Smooth muscle cell of the brain vasculature (primary cell): ENCODE measurements around the gene PKD1L1.

Source experiments
- DNase-seq: peaks from one replicate; pipeline ENCODE4 v3.0.0-alpha.2; 2012; ENCODE audit warnings: low read depth, low spot score

PKD1L1 gene

GRCh38 chr7:47875998-47876744 is 72.1 kb downstream of the PKD1L1 start:
- DNase-seq, result no peak

DNA sequence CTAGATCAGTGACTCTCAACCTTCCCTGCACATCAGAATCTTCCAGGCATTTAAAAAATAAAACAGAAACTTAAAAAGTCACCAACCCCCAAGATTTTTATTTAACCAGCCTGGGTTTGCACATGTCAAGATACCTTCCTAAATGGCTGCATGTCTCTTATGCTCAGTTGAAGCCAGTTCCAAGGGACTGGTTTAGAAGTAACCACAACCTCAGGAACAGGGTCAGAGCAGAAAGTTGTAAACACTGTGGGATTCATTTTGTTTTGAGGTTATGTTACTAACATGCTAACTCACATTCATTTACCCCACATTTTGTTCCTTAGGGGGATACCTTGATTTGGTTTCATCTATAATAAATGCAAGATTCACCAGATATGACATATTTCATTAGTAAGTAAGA is 72.9 kb downstream of the PKD1L1 start:
- DNase-seq, result no peak

DNA sequence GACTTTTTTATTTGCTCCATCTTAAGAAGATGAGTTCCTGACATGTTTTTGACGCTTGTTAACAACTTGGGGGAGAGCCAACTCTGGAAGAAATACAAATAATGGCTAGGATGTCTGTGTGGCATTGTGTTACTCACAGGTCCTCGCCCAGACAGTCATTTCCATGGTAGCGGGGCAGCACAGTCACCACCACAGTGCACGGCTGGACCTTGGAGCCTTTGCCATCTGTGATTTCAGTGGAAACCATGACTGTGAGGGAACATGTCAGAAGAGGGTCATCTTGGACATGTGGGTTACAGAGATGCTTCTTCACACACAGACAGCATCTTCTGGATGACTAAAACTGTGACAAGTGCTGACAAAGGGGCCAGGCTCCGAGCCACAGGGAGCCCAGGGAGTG is 74.5 kb downstream of the PKD1L1 start:
- DNase-seq, result no peak

- no peak for DNase-seq
Observed at GRCh38 chr7:47867286-47867685, 81.0 kb downstream of the PKD1L1 start.

DNA sequence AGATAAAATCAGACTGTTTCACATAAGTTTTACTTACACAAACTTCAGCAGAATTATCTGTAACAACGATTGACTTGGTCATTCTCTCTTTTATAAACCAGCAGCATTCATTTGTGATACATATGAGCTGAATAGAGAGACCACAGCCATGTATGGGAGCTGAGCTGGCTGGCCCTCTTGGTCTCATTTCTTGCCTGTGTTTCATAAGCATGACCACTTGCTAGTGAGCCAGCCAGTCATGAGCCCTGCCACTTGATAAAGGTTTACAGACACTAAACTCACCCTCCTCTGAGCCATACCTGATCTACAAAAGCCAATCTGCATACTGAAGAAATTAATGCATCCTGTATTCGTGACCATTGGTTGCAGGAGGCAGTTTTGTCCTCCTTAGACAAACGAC is 82.1 kb downstream of the PKD1L1 start:
- DNase-seq, result no peak

GRCh38 chr7:47852330-47853245 is 95.7 kb downstream of the PKD1L1 start:
- DNase-seq, result no peak

DNA sequence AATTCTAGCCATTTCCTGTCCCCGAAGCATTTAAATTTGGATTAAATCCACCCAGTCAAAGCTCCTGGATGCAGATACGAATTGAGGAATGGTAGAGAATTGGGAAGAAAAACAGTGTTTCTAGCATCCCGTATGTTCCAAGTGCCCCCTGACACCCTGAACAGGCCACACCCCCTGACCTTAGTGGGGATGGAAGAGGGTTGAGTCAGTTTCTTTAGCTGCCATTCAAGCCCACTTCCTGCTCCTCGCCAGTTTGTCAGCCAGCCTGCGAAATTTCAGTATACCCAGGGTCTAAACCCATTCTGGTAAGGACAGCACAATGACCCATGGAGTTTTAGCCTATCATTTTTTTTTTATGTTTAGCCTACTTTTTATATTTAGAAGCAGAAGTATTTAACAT is 101.1 kb downstream of the PKD1L1 start:
- no peak for DNase-seq

DNA sequence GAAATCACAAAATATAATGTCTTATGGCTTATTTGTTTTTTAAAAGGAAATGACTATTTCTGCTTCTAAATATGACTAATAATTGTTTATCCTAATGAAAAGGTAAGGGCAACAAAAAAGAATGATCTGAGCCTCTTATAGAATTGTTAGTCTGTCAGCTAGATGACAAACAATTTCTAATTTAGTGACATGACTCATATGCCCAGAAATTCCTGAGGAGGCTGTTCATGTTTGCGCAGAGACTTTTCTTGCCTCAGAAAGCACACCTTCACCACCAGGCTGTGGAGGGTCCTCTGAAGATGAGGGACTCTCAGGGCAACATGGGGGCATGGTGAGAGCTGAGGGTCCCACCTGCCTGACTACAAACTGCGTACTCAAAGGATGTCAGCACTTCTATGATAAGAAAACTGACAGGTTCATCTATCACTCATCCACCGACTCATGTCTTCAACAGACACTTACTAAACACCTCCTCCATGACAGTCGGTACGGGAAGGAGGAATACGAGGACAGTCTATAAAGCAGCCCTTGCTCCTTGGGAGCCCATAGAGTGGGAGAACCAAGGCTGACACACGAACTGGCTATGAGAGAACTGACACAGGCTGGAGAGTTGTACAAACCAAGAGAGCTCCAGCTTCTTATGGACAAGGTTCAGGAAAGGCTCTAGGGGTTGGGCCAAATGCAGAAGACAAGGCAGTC is 102.0 kb downstream of the PKD1L1 start:
- DNase-seq, result no peak

DNA sequence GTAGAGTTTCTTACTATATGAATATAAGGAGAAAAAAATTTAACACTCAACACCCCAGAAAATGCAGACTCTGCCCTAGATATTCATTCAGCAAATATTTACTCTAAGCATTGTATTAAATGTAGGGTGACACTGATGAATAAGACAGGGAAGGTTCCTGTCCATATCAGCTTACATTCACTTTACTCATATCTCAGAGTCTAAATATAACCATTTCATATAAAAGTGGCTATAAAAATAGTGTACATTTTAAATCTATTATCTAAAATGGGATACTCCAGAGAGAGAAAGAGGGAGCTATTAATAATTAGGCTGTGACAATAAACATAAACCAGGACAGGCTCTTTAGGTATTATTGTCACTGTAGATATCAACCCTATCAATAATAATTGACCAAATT is 104.0 kb downstream of the PKD1L1 start:
- DNase-seq, result no peak

DNA sequence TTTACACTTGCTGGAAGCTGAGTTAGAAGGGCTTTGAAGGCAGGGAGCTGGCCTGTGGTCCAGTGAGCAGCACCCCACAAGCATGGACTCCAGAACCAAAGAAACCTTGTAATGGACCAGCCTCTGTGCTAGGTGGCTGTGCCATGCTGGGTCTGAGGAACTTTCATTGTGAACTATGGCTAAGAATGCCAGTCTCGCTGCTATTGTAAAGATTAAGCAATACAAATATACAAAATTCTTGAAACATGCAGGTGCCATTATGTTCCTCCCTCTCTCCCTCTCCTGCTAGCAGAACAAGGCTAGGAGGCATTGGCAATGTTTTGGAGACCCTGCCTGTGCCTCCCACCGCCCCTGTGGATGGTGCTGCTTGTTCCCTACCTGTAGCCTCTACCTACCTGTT is 105.0 kb downstream of the PKD1L1 start:
- no peak for DNase-seq

DNA sequence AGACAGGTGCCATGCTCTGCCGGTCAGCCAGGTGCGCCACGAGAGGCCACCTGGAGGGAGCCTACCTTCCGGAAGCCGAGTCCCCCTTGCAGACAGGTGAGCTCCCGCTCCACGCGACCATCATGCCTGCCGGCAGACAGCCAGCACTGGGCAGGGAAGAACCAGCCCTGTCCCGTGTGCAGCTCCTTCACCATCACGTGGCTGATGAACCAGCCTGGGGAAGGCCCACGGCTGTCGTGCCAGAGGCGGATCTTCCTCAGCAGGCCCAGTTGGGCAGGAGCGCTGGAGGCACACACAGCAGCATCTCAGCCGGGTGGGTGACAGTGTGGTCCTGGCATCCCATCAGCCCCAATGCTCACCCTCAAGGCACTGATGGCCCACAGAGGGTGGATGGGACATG is 108.9 kb downstream of the PKD1L1 start:
- DNase-seq, result no peak

- no peak for DNase-seq
Observed at GRCh38 chr7:47837826-47838225, 110.4 kb downstream of the PKD1L1 start.

DNA sequence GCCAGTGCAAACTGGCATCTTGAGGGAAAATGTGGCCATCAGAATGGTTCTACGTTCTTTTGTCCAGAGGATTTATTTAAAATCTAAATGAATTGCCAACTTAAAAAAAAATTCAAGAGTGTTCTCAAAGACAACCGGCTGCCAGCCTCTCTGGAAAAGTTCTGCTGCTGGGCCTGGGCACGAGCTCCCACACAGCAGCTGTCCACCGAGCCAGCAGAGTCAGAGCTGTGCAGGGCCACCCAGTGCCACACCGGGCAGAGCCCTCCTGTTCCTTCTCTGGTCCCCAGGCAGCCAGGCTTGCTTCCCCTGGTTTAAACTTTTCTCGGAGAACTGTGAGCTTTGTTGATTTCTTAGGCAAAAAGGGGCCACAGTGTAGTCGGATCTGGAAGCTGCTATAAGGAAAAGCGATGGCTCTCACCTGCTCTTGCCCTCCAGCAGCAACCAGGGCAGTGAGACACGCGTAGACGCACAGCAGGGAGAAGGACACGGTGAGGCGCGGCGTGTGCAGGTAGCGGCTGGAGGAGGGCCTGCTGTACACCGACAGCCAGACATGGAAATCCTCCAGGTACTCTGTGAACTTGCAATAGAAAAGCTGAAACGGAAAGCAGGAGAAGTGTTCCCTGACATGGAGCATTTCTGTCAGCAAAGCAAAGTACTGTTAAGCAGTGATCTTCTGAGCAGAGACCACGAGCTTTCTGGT is 111.6 kb downstream of the PKD1L1 start:
- no peak for DNase-seq

GRCh38 chr7:47836080-47836479 is 112.2 kb downstream of the PKD1L1 start:
- DNase-seq, result no peak

- no peak for DNase-seq
Observed at GRCh38 chr7:47833211-47833610, 115.1 kb downstream of the PKD1L1 start.

GRCh38 chr7:47832105-47832715 is 116.1 kb downstream of the PKD1L1 start:
- no peak for DNase-seq

GRCh38 chr7:47830015-47830414 is 118.3 kb downstream of the PKD1L1 start:
- no peak for DNase-seq

GRCh38 chr7:47827871-47828270 is 120.4 kb downstream of the PKD1L1 start:
- no peak for DNase-seq

DNA sequence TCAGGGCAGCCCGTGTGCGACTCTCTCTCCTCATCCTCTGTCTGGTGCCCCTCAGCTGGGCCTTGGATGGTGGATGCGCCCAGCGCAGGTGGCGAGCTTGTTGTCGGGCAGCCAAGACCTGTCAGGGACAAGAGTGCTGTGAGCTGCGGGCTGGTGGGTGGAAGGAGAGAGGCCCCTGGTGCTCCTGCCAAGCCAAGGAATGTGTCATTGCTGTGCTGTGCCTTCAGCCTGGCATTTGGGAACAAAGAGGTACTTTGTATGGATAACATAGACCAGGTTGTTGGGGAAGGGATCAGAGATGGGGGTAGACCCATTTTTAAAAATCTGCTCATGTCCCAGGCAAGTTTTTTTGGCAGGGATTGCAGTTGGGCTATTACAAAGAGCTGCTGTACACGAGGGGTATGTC is 120.9 kb downstream of the PKD1L1 start:
- no peak for DNase-seq

DNA sequence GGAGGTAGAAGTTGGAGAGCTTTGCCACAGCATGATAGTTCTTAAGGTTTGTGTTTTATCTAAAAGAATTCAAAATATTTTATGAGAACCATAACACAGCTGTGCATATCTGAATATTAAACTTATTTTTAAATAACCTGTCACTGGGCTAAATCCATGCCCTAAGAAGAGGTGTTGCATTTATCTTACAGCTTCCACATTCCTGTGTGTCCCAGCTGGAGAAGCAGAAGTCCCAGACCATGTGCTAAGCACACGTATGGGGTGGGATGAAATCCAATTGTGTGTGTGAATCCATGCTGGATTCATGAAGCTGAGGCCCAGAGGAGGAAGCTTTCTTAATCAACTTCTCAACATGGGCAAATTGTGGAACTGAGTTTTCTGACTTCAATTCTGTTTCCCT is 121.5 kb downstream of the PKD1L1 start:
- no peak for DNase-seq

- no peak for DNase-seq
Observed at GRCh38 chr7:47819607-47819920, 128.7 kb downstream of the PKD1L1 start.
